ENCODE data around the gene SRRT. TPM values are rescaled to one million over a fixed set of nuclear protein-coding genes. Genes with fewer than 3 reads are reported as not detected.
"Not testable (repeated sequence)": the region's sequence is repeated elsewhere in the genome, so short reads cannot be mapped to it uniquely, and the experiment has no call there.

SRRT gene
- polyA plus RNA-seq, 12 donors = 72.6 to 153 (median 96.4) TPM; not detected in 1

- DNase-seq = no peak
These were observed 18.5 kb downstream of the SRRT start for GRCh38 chr7:100893318-100893895.

GRCh38 chr7:100893910-100894721 lies 19.2 kb downstream of the SRRT start:
- DNase-seq = no peak

- DNase-seq = no peak
These were observed 20.2 kb downstream of the SRRT start for GRCh38 chr7:100894860-100895700.

- DNase-seq = no peak
These were observed 20.7 kb downstream of the SRRT start, which contains the start of gene ACHE for GRCh38 chr7:100895701-100895955. TSS of gene ACHE (minus strand) at chr7:100895888. CDS start at chr7:100894232, 1,656 bp downstream.

GRCh38 chr7:100895956-100896731 lies 21.2 kb downstream of the SRRT start:
- DNase-seq = no peak

- no peak for DNase-seq
These were observed 22.1 kb downstream of the SRRT start for GRCh38 chr7:100896732-100897608.

- DNase-seq = no peak
These were observed 23.0 kb downstream of the SRRT start for GRCh38 chr7:100897772-100898454.

GRCh38 chr7:100899432-100899831 lies 24.5 kb downstream of the SRRT start:
- DNase-seq = no peak

- no peak for DNase-seq
These were observed 26.1 kb downstream of the SRRT start for GRCh38 chr7:100900978-100901377.

- no peak for DNase-seq
These were observed 27.0 kb downstream of the SRRT start for GRCh38 chr7:100901921-100902332.

- DNase-seq = no peak
These were observed 27.7 kb downstream of the SRRT start for GRCh38 chr7:100902638-100903037.

GRCh38 chr7:100908512-100908911 lies 33.6 kb downstream of the SRRT start:
- no peak for DNase-seq

GRCh38 chr7:100910443-100910842 lies 35.5 kb downstream of the SRRT start:
- not testable (repeated sequence) for DNase-seq

GRCh38 chr7:100911484-100911883 lies 36.6 kb downstream of the SRRT start:
- DNase-seq = no peak

GRCh38 chr7:100914208-100914878 lies 39.4 kb downstream of the SRRT start:
- DNase-seq = no peak

GRCh38 chr7:100914879-100915447 lies 40.1 kb downstream of the SRRT start:
- DNase-seq = no peak

- not testable (repeated sequence) for DNase-seq
These were observed 44.4 kb downstream of the SRRT start for GRCh38 chr7:100919335-100919734.

- DNase-seq = not testable (repeated sequence)
These were observed 45.0 kb downstream of the SRRT start for GRCh38 chr7:100919779-100920437.

- no peak for DNase-seq
These were observed 46.1 kb downstream of the SRRT start for GRCh38 chr7:100921039-100921438.

All from muscle of arm (tissue), 12 donors.